HCT116 (cell line): ENCODE data around the gene RRBP1.

Experiments
- ELF1 ChIP-seq: IDR thresholded peaks from 2 replicates; pipeline ENCODE4 v1.6.1; 2012; ENCODE audit warnings: low read depth, borderline replicate concordance
- TCF7L2 ChIP-seq: IDR thresholded peaks from 2 replicates; pipeline ENCODE4 v1.7.0; 2011; ENCODE audit warnings: borderline replicate concordance, inconsistent platforms; ENCODE audit not compliant: insufficient read depth, insufficient read length; ENCODE audit errors: extremely low read depth
- TF ChIP-seq, protein P1 (sequence below): IDR thresholded peaks from 2 replicates; pipeline ENCODE4 v1.6.1; 2012; ENCODE audit warnings: low read depth

DNA sequence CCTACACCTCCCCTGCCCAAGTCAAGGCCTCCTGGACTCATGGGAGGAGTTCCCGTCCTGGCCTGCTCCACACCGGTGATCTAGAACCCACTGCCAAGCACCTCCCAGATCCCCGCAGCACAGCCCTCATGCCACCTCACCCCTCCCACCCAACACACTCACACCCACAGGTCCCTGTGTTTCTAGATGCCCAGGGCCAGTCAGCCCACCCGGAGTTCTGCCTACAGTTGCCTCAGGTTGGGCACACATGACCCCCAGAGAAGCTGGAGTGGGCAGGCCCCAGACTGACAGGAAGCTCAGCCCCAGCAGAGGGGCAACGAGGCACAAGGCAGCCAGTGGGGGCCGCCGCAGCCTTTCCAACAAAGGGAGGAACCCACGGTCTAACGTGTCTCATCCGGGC lies 29.6 kb downstream of the RRBP1 start:
- no peak for TF ChIP-seq TCF7L2
- TF ChIP-seq, protein P1, sequence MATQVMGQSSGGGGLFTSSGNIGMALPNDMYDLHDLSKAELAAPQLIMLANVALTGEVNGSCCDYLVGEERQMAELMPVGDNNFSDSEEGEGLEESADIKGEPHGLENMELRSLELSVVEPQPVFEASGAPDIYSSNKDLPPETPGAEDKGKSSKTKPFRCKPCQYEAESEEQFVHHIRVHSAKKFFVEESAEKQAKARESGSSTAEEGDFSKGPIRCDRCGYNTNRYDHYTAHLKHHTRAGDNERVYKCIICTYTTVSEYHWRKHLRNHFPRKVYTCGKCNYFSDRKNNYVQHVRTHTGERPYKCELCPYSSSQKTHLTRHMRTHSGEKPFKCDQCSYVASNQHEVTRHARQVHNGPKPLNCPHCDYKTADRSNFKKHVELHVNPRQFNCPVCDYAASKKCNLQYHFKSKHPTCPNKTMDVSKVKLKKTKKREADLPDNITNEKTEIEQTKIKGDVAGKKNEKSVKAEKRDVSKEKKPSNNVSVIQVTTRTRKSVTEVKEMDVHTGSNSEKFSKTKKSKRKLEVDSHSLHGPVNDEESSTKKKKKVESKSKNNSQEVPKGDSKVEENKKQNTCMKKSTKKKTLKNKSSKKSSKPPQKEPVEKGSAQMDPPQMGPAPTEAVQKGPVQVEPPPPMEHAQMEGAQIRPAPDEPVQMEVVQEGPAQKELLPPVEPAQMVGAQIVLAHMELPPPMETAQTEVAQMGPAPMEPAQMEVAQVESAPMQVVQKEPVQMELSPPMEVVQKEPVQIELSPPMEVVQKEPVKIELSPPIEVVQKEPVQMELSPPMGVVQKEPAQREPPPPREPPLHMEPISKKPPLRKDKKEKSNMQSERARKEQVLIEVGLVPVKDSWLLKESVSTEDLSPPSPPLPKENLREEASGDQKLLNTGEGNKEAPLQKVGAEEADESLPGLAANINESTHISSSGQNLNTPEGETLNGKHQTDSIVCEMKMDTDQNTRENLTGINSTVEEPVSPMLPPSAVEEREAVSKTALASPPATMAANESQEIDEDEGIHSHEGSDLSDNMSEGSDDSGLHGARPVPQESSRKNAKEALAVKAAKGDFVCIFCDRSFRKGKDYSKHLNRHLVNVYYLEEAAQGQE: no peak
- no peak for TF ChIP-seq ELF1
